Heart left ventricle (tissue), 16 donors: Measurements from ENCODE around the gene QPRT. TPM values are rescaled to one million over a fixed set of nuclear protein-coding genes. Genes with fewer than 3 reads are reported as not detected.
A peak's percentile ranks its signal among the peaks of the same experiment; 100 is the strongest.

Experiments
- ATAC-seq, 4 donors: fragments of 200-7000 bp; cut with Tn5 transposase; one replicate each; pipeline ENCODE4 v1.9.1; 2020 to 2022; ENCODE audit warnings: moderate library complexity in 4 of 4, mild to moderate bottlenecking in 3 of 4, moderate number of reproducible peaks in 1 of 4
- DNase-seq, 5 donors: peaks; one replicate each; pipeline ENCODE4 v3.0.0-alpha.2; 2020
- H3K27ac ChIP-seq, 12 donors: fragments of 200-600 bp; sonication (generic) in 4 of 12; one replicate each; pipeline versions ENCODE4 v1.5.0 to v1.8.0; 2016 to 2022; ENCODE audit warnings: mild to moderate bottlenecking in 2 of 12
- H3K27me3 ChIP-seq, 9 donors: fragments of 200-600 bp; sonication (generic) in 2 of 9; one replicate each; pipeline versions ENCODE4 v1.5.1 to v1.8.0; 2016 to 2022; ENCODE audit warnings: mild to moderate bottlenecking in 3 of 9
- H3K36me3 ChIP-seq, 9 donors: fragments of 200-600 bp; sonication (generic) in 2 of 9; one replicate each; pipeline versions ENCODE4 v1.5.0 to v1.8.0; 2018 to 2022; ENCODE audit warnings: mild to moderate bottlenecking in 2 of 9
- H3K4me1 ChIP-seq, 12 donors: fragments of 200-600 bp; sonication (generic) in 4 of 12; one replicate each; pipeline versions ENCODE4 v1.5.0 to v1.8.0; 2016 to 2022; ENCODE audit warnings: mild to moderate bottlenecking in 3 of 12
- H3K4me3 ChIP-seq, 12 donors: fragments of 200-600 bp; sonication (generic) in 4 of 12; one replicate each; pipeline versions ENCODE4 v1.5.0 to v1.8.0; 2017 to 2022; ENCODE audit warnings: mild to moderate bottlenecking in 9 of 12, moderate library complexity in 4 of 12
- H3K9me3 ChIP-seq, 12 donors: fragments of 200-600 bp; sonication (generic) in 4 of 12; one replicate each; pipeline versions ENCODE4 v1.5.0 to v1.8.0; 2016 to 2022; ENCODE audit warnings: mild to moderate bottlenecking in 1 of 12
- CTCF ChIP-seq, 12 donors: fragments of 200-600 bp; sonication (generic) in 4 of 12; IDR thresholded peaks; one replicate each; pipeline versions ENCODE4 v1.5.0 to v1.8.0; 2018 to 2022; ENCODE audit warnings: antibody characterized with exemption in 12 of 12, mild to moderate bottlenecking in 5 of 12
- POLR2A ChIP-seq, 2 donors: fragments of 450-650 bp; IDR thresholded peaks; one replicate each; pipeline ENCODE4 v1.6.1; 2017; ENCODE audit warnings: antibody characterized with exemption in 2 of 2, mild to moderate bottlenecking in 2 of 2, moderate library complexity in 2 of 2
- WGBS, 4 donors: extraction: QIAGEN DNeasy Blood & Tissue Kit in 2 of 4; methylation state at CpG; one replicate each; pipeline versions ENCODE4 v1.1.5 to v1.1.7; 2013 to 2018; 5-methylcytosine and 5-hydroxymethylcytosine counted together
- intact Hi-C, 10 donors: fragments of 100-400 bp; cut with DNase I; formaldehyde crosslinking; loops; one replicate each; pipeline versions ENCODE4 v1.11.1 to v1.14.2; 2022
- polyA plus RNA-seq, 2 donors: library from polyadenylated mRNA; stranded (reverse); fragments of 200-250 nt; gene quantifications; one replicate each; pipeline ENCODE4 v1.2.3, GENCODE V29; 2013
- total RNA-seq, 9 donors: library from RNA; depleted of rRNA in 2 of 9; stranded (reverse); fragments of >200 nt in 2 of 9; fragmentation: NEBNext Ultra II Directional in 3 of 9; extraction: Animal tissue kit (Norgen Biotek cat#: 25700) in 3 of 9; gene quantifications; one replicate each; pipeline versions ENCODE4 v1.1.0 to v1.2.4, GENCODE V29; 2016 to 2023
- donor health status: ischemic (EF 13 %, LVEDD 7.1; RV severe dilation, severe dysfunction).
- donor health status: healthy with polysubstance abuse.
- donor health status: DM: no; HTN: yes; CAD: no.
- donor health status: DM: no; HTN: no; CAD: no.
- donor health status: ischemic (EF 25% LVEDD 6.9; RV normal size, moderate dysfunction).
- donor health status: ischemic (EF 25% LVEDD 5.7; RV mildly dilated, moderate dysfunction).
- donor health status: healthy.
- donor health status: DM: yes; HTN: yes; CAD: no.
- donor health status: ischemic (EF 35%, LVEDD 5.7; RV mildly dilated, moderate dysfunction).
- donor health status: nonischemic (EF 11% LVEDD 7.7; RV severe dilation, severe dysfunction).
- donor health status: DM: yes; HTN: yes; CAD: no.
- donor health status: PGD.
- donor health status: ischemic (EF 29% LVEDD 5.4; RV normal size, mild dysfunction).
- donor health status: nonischemic (EF 23%, LVEDD 6.1; RV moderate dilation, normal function).

QPRT gene
- total and polyA plus RNA-seq, 11 donors, result 3.6 to 36.5 (median 23.1) TPM

- intact Hi-C loops, result no loop called here
- Histone ChIP-seq H3K27me3 (peaks cover 0 to 14% (median 0%) of the 10 kb centered on the region in 9 donors), H3K4me1 (peaks cover 0 to 34% (median 0%) of the 10 kb centered on the region in 12 donors), H3K27ac (no peak overlapping the region), H3K36me3 (no peaks in the 10 kb centered on the region), H3K9me3 (no peaks in the 10 kb centered on the region), H3K4me3 (peak overlapping the region in 1 of 12 donors; percentile 73)
- WGBS, 4 donors, result 83 to 89% (median 85%) methylated on average over 7 of the region's 7 CpGs
- TF ChIP-seq POLR2A (IDR thresholded peaks at IDR 0.05), result no peak
- TF ChIP-seq CTCF (IDR thresholded peaks at IDR 0.05), result no peak
- DNase-seq (no peak), ATAC-seq (no peak)
Observed at GRCh38 chr16:29742683-29743275, 63.8 kb downstream of the QPRT start.

- Histone ChIP-seq H3K9me3 (no peaks in the 10 kb centered on the region), H3K4me3 (peak overlapping the region in 1 of 12 donors; percentile 73), H3K4me1 (peaks cover 0 to 27% (median 0%) of the 10 kb centered on the region in 12 donors), H3K27ac (no peak overlapping the region), H3K36me3 (no peaks in the 10 kb centered on the region), H3K27me3 (peaks cover 0 to 14% (median 0%) of the 10 kb centered on the region in 9 donors)
- TF ChIP-seq CTCF (IDR thresholded peaks at IDR 0.05), result no peak
- TF ChIP-seq POLR2A (IDR thresholded peaks at IDR 0.05), result no peak
- no peak for ATAC-seq
- intact Hi-C loops, result no loop called here
- no peak for DNase-seq
- 80 to 96% (median 87%) methylated on average over 5 of the region's 5 CpGs for WGBS, 4 donors
Observed at GRCh38 chr16:29743475-29743826, 64.5 kb downstream of the QPRT start.

GRCh38 chr16:29743827-29744531, 65.0 kb downstream of the QPRT start:
- DNase-seq (no peak), ATAC-seq (no peak)
- peak overlapping the region in 1 of 12 donors; percentile 87 for H3K27ac ChIP-seq
- TF ChIP-seq POLR2A (IDR thresholded peaks at IDR 0.05) (no peak), CTCF (IDR thresholded peaks at IDR 0.05) (no peak)
- H3K4me1 ChIP-seq, result peaks cover 0 to 22% (median 0%) of the 10 kb centered on the region in 12 donors
- intact Hi-C loops, result no loop called here
- H3K4me3 ChIP-seq, result peak overlapping the region in 1 of 12 donors; percentile 73
- WGBS, 4 donors, result 76 to 79% (median 77%) methylated on average over 9 to 21 of the region's 21 CpGs
- no peaks in the 10 kb centered on the region for H3K36me3 ChIP-seq
- H3K27me3 ChIP-seq, result peaks cover 0 to 14% (median 0%) of the 10 kb centered on the region in 9 donors
- no peaks in the 10 kb centered on the region for H3K9me3 ChIP-seq

- H3K4me3 ChIP-seq, result peak overlapping the region in 4 of 12 donors; percentile 28 to 73 (median 45)
- 86 to 88% (median 86%) methylated on average over 11 to 20 of the region's 20 CpGs for WGBS, 4 donors
- DNase-seq, result no peak
- intact Hi-C loops, result no loop called here
- H3K27me3 ChIP-seq, result peaks cover 0 to 14% (median 0%) of the 10 kb centered on the region in 9 donors
- no peaks in the 10 kb centered on the region for H3K9me3 ChIP-seq
- no peaks in the 10 kb centered on the region for H3K36me3 ChIP-seq
- TF ChIP-seq CTCF (IDR thresholded peaks at IDR 0.05) (no peak), POLR2A (IDR thresholded peaks at IDR 0.05) (no peak)
- H3K4me1 ChIP-seq, result peaks cover 0 to 21% (median 0%) of the 10 kb centered on the region in 12 donors
- H3K27ac ChIP-seq, result peak overlapping the region in 2 of 12 donors; percentile 63 to 87
- ATAC-seq, result no peak
Observed at GRCh38 chr16:29744541-29745101, 65.6 kb downstream of the QPRT start.
